B cell (primary cell): ENCODE measurements around the gene NGEF. TPM values are rescaled to one million over a fixed set of nuclear protein-coding genes. Genes with fewer than 3 reads are reported as not detected.

Experiments used
- ATAC-seq: fragments of 200-7000 bp; cut with Tn5 transposase; one replicate; pipeline ENCODE4 v1.10.0; 2021; ENCODE audit warnings: low read depth, mild to moderate bottlenecking, moderate number of reproducible peaks, moderate library complexity
- CTCF ChIA-PET: fragments of 350-600 bp; sonication (Branson Sonifier 250); formaldehyde crosslinking; loops from one replicate; lab custom pipeline; 2021; ENCODE audit warnings: antibody characterized with exemption, inconsistent platforms; lab: Charles Lee
- POLR2A ChIA-PET: fragments of 350-600 bp; sonication (Branson Sonifier 250); formaldehyde crosslinking; loops from one replicate; lab custom pipeline; 2021; ENCODE audit warnings: antibody characterized with exemption; lab: Charles Lee
- DNase-seq: peaks from one replicate; pipeline ENCODE4 v3.0.0; 2013
- H2AFZ ChIP-seq: 2 replicates; pipeline ENCODE4 v1.6.1; 2012; ENCODE audit warnings: mild to moderate bottlenecking, low read depth, low read length; ENCODE audit not compliant: insufficient read depth, poor library complexity, severe bottlenecking
- H3K27ac ChIP-seq, 2 donors: 1 replicate in 1 of 2; 2 replicates in 1 of 2; pipeline ENCODE4 v1.5.1; 2012 to 2013; ENCODE audit warnings: low read length in 2 of 2, mild to moderate bottlenecking in 2 of 2, moderate library complexity in 1 of 2
- H3K27me3 ChIP-seq, 4 experiments: fragments of 200-600 bp in 1 of 4; sonication (generic) in 1 of 4; replicated peaks in 1 of 4; 1 replicate in 2 of 4; 2 replicates in 2 of 4; pipeline versions ENCODE4 v1.6.1 to v1.7.0; 2013 to 2016; ENCODE audit warnings: low read length in 3 of 4, mild to moderate bottlenecking in 2 of 4, mixed read lengths in 1 of 4, moderate library complexity in 1 of 4; ENCODE audit not compliant: insufficient read depth in 4 of 4, control insufficient read depth in 3 of 4; ENCODE audit errors: control extremely low read depth in 1 of 4
- H3K36me3 ChIP-seq, 2 experiments: replicated peaks in 1 of 2; 1 replicate in 1 of 2; 2 replicates in 1 of 2; pipeline versions ENCODE4 v1.6.1 to v1.7.1; 2013; ENCODE audit warnings: low read length in 1 of 2; ENCODE audit not compliant: insufficient read depth in 2 of 2, control insufficient read depth in 1 of 2; ENCODE audit errors: control extremely low read depth in 1 of 2, extremely low read depth in 1 of 2
- H3K4me1 ChIP-seq, 2 donors: fragments of 200-600 bp in 1 of 2; sonication (generic) in 1 of 2; 1 replicate in 1 of 2; 2 replicates in 1 of 2; pipeline versions ENCODE4 v1.5.1 to v1.6.1; 2013 to 2017; ENCODE audit warnings: low read length in 2 of 2; ENCODE audit not compliant: control insufficient read depth in 2 of 2, insufficient read depth in 2 of 2
- H3K4me2 ChIP-seq: replicated peaks from 2 replicates; pipeline ENCODE3; 2012; ENCODE audit warnings: mild to moderate bottlenecking, low read depth, low read length; ENCODE audit not compliant: poor library complexity, severe bottlenecking
- H3K4me3 ChIP-seq, 5 experiments: fragments of 200-600 bp in 1 of 5; sonication (generic) in 1 of 5; 1 replicate in 3 of 5; 2 replicates in 2 of 5; pipeline versions ENCODE4 v1.5.1 to v1.7.0; 2011 to 2016; ENCODE audit warnings: low read length in 4 of 5, mild to moderate bottlenecking in 4 of 5, low read depth in 2 of 5, control low read depth in 1 of 5, moderate library complexity in 1 of 5; ENCODE audit not compliant: insufficient read depth in 1 of 5; ENCODE audit errors: control extremely low read depth in 1 of 5, extremely low read depth in 1 of 5
- H3K79me2 ChIP-seq: fragments of 200-600 bp; sonication (generic); one replicate; pipeline ENCODE4 v1.6.0; 2016; ENCODE audit warnings: low read length; ENCODE audit not compliant: control insufficient read depth, insufficient read depth
- H3K9ac ChIP-seq: fragments of 200-600 bp; sonication (generic); 2 replicates; pipeline ENCODE4 v1.6.1; 2017; ENCODE audit warnings: mild to moderate bottlenecking, low read length, moderate library complexity
- H3K9me3 ChIP-seq, 3 donors: one replicate each; pipeline versions ENCODE4 v1.6.1 to v1.7.1; 2013; ENCODE audit warnings: low read length in 2 of 3; ENCODE audit not compliant: control insufficient read depth in 2 of 3, insufficient read depth in 1 of 3; ENCODE audit errors: control extremely low read depth in 1 of 3
- H4K20me1 ChIP-seq: 2 replicates; pipeline ENCODE4 v1.6.0; 2012; ENCODE audit warnings: mild to moderate bottlenecking, low read length; ENCODE audit not compliant: insufficient read depth, control insufficient read depth, poor library complexity, severe bottlenecking
- H3K27ac Mint-ChIP-seq: one replicate; pipeline ENCODE4 v1.8.0; 2021; ENCODE audit warnings: mixed read lengths
- H3K27me3 Mint-ChIP-seq: one replicate; pipeline ENCODE4 v1.8.0; 2021; ENCODE audit warnings: mixed read lengths
- H3K4me1 Mint-ChIP-seq: one replicate; pipeline ENCODE4 v1.8.0; 2021; ENCODE audit warnings: mixed read lengths
- H3K4me3 Mint-ChIP-seq: one replicate; pipeline ENCODE4 v1.8.0; 2021; ENCODE audit warnings: mixed read lengths
- H3K9me3 Mint-ChIP-seq: one replicate; pipeline ENCODE4 v1.8.0; 2022; ENCODE audit warnings: mixed read lengths; ENCODE audit not compliant: insufficient read depth
- CTCF ChIP-seq: fragments of 200-600 bp; IDR thresholded peaks from one replicate; pipeline ENCODE4 v1.8.0; 2022; ENCODE audit warnings: antibody characterized with exemption, mild to moderate bottlenecking
- EZH2 ChIP-seq: IDR thresholded peaks from 2 replicates; pipeline ENCODE4 v1.6.1; 2012; ENCODE audit warnings: borderline replicate concordance, low read depth, mild to moderate bottlenecking, moderate library complexity, low read length; ENCODE audit not compliant: insufficient read depth, poor library complexity, severe bottlenecking
- WGBS: methylation state at CpG from one replicate; pipeline ENCODE4 v1.1.5; 2013; ENCODE audit warnings: missing lambda C conversion rate; ENCODE audit not compliant: insufficient coverage; 5-methylcytosine and 5-hydroxymethylcytosine counted together
- intact Hi-C: fragments of 100-400 bp; cut with micrococcal nuclease; formaldehyde crosslinking; loops from one replicate; pipeline ENCODE4 v1.10.0; 2022
- polyA plus RNA-seq: library from polyadenylated mRNA; depleted of rRNA; stranded (reverse); fragments of >200 nt; gene quantifications from 2 replicates; pipeline ENCODE4 v1.2.3, GENCODE V29; 2012
- total RNA-seq, 2 donors: library from RNA; stranded (reverse); fragments of 120-200 nt in 1 of 2; gene quantifications; 1 replicate in 1 of 2; 2 replicates in 1 of 2; pipeline versions ENCODE4 v1.2.3 to v1.2.4, GENCODE V29; 2013 to 2022

The NGEF gene
- total and polyA plus RNA-seq, 2 donors (not counting 1 experiment from before 2014, with no cell fraction given): not detected

DNA sequence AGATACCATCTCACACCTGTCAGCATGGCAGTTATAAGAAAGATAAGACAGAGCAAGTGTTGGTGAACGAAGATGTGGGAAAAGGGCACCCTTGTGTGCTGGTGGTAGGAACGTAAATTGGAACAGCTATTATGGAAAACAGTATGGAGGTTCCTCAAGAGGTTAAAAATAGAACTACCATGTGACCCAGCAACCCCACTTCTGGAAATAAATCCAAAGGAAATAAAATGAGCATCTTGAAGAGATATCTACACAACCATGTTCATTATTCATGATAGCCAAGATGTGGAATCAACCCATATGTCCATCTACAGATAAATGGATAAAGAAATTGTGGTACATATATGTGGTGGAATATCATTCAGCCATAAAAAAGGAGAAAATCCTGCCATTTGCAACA, 26.9 kb downstream of the NGEF start:
- no peak overlapping the region for H2AFZ ChIP-seq
- H4K20me1 ChIP-seq: no peaks in the 10 kb centered on the region
- H3K4me2 ChIP-seq: no peak overlapping the region
- H3K9ac ChIP-seq: no peak overlapping the region
- Mint-ChIP-seq H3K27ac (no peak overlapping the region), H3K4me3 (no peak overlapping the region), H3K9me3 (peaks cover 4% of the 10 kb centered on the region), H3K27me3 (peaks cover 42% of the 10 kb centered on the region), H3K4me1 (no peaks in the 10 kb centered on the region)
- ATAC-seq (no peak), DNase-seq (no peak)
- peaks cover 2 to 10% (median 3%) of the 10 kb centered on the region in 3 donors for H3K9me3 ChIP-seq
- H3K36me3 ChIP-seq: no peaks in the 10 kb centered on the region
- H3K79me2 ChIP-seq: no peaks in the 10 kb centered on the region
- TF ChIP-seq EZH2 (no peak), CTCF (no peak)
- intact Hi-C loops: no loop called here
- H3K27me3 ChIP-seq: peaks cover 0 to 12% (median 4%) of the 10 kb centered on the region in 4 experiments
- no peaks in the 10 kb centered on the region for H3K4me1 ChIP-seq
- POLR2A ChIA-PET: no interaction called here
- WGBS: no CpG with 5 or more reads among the region's 2 CpGs
- H3K4me3 ChIP-seq: no peak overlapping the region
- H3K27ac ChIP-seq: no peak overlapping the region
- CTCF ChIA-PET: no interaction called here

- H4K20me1 ChIP-seq: no peaks in the 10 kb centered on the region
- H2AFZ ChIP-seq: no peak overlapping the region
- Mint-ChIP-seq H3K4me1 (no peaks in the 10 kb centered on the region), H3K4me3 (no peak overlapping the region), H3K27ac (no peak overlapping the region), H3K9me3 (peaks cover 4% of the 10 kb centered on the region), H3K27me3 (peaks cover 45% of the 10 kb centered on the region)
- WGBS: 84% methylated on average over 9 of the region's 15 CpGs
- H3K4me1 ChIP-seq: no peaks in the 10 kb centered on the region
- H3K4me2 ChIP-seq: no peak overlapping the region
- H3K27me3 ChIP-seq: peaks cover 0 to 12% (median 4%) of the 10 kb centered on the region in 4 experiments
- intact Hi-C loops: no loop called here
- no peak overlapping the region for H3K4me3 ChIP-seq
- H3K9me3 ChIP-seq: peaks cover 2 to 10% (median 3%) of the 10 kb centered on the region in 3 donors
- no peak overlapping the region for H3K9ac ChIP-seq
- H3K36me3 ChIP-seq: no peaks in the 10 kb centered on the region
- no peak for TF ChIP-seq EZH2
- TF ChIP-seq CTCF: no peak
- H3K27ac ChIP-seq: no peak overlapping the region
- DNase-seq: no peak
- ATAC-seq: no peak
- H3K79me2 ChIP-seq: no peaks in the 10 kb centered on the region
- POLR2A ChIA-PET: no interaction called here
- CTCF ChIA-PET: interaction anchor here (1.2 kb wide), 1 partner anchor 70 kb away, joined by 4 read pairs; no protein-coding TSS in a partner anchor
Measured at GRCh38 chr2:232984451-232985207, 28.4 kb downstream of the NGEF start.
